Epithelial cell of esophagus (primary cell): ENCODE measurements around the gene KIAA0319L.
"Not testable (repeated sequence)": the region's sequence is repeated elsewhere in the genome, so short reads cannot be mapped to it uniquely, and the experiment has no call there.

Source experiments
- DNase-seq: peaks from one replicate; pipeline ENCODE4 v3.0.0; 2010; ENCODE audit warnings: low read depth
- H3K4me3 ChIP-seq: 2 replicates; pipeline ENCODE4 v1.5.1; 2011; ENCODE audit warnings: mild to moderate bottlenecking, low read length, control low read depth
- TF ChIP-seq, protein P1 (sequence below): IDR thresholded peaks from 2 replicates; pipeline ENCODE4 v1.5.1; 2011; ENCODE audit warnings: low read depth, mild to moderate bottlenecking, low read length, control low read depth, inconsistent platforms; ENCODE audit not compliant: insufficient read depth; ENCODE audit errors: missing control alignments

Gene KIAA0319L

DNA sequence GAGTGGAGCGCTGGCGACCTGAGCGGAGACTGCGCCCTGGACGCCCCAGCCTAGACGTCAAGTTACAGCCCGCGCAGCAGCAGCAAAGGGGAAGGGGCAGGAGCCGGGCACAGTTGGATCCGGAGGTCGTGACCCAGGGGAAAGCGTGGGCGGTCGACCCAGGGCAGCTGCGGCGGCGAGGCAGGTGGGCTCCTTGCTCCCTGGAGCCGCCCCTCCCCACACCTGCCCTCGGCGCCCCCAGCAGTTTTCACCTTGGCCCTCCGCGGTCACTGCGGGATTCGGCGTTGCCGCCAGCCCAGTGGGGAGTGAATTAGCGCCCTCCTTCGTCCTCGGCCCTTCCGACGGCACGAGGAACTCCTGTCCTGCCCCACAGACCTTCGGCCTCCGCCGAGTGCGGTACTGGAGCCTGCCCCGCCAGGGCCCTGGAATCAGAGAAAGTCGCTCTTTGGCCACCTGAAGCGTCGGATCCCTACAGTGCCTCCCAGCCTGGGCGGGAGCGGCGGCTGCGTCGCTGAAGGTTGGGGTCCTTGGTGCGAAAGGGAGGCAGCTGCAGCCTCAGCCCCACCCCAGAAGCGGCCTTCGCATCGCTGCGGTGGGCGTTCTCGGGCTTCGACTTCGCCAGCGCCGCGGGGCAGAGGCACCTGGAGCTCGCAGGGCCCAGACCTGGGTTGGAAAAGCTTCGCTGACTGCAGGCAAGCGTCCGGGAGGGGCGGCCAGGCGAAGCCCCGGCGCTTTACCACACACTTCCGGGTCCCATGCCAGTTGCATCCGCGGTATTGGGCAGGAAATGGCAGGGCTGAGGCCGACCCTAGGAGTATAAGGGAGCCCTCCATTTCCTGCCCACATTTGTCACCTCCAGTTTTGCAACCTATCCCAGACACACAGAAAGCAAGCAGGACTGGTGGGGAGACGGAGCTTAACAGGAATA is 20.1 kb upstream of the KIAA0319L start:
- no peak for DNase-seq
- TF ChIP-seq, protein P1, sequence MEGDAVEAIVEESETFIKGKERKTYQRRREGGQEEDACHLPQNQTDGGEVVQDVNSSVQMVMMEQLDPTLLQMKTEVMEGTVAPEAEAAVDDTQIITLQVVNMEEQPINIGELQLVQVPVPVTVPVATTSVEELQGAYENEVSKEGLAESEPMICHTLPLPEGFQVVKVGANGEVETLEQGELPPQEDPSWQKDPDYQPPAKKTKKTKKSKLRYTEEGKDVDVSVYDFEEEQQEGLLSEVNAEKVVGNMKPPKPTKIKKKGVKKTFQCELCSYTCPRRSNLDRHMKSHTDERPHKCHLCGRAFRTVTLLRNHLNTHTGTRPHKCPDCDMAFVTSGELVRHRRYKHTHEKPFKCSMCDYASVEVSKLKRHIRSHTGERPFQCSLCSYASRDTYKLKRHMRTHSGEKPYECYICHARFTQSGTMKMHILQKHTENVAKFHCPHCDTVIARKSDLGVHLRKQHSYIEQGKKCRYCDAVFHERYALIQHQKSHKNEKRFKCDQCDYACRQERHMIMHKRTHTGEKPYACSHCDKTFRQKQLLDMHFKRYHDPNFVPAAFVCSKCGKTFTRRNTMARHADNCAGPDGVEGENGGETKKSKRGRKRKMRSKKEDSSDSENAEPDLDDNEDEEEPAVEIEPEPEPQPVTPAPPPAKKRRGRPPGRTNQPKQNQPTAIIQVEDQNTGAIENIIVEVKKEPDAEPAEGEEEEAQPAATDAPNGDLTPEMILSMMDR, result no peak
- H3K4me3 ChIP-seq, result no peak overlapping the region

DNA sequence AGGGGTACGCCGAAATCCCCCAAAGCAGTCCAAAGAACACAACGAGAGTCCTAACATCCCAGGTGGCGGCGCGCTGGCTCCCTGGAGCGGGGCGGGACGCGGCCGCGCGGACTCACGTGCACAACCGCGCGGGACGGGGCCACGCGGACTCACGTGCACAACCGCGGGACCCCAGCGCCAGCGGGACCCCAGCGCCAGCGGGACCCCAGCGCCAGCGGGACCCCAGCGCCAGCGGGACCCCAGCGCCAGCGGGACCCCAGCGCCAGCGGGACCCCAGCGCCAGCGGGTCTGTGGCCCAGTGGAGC is 19.5 kb upstream of the KIAA0319L start:
- not testable (repeated sequence) for DNase-seq, H3K4me3 ChIP-seq

DNA sequence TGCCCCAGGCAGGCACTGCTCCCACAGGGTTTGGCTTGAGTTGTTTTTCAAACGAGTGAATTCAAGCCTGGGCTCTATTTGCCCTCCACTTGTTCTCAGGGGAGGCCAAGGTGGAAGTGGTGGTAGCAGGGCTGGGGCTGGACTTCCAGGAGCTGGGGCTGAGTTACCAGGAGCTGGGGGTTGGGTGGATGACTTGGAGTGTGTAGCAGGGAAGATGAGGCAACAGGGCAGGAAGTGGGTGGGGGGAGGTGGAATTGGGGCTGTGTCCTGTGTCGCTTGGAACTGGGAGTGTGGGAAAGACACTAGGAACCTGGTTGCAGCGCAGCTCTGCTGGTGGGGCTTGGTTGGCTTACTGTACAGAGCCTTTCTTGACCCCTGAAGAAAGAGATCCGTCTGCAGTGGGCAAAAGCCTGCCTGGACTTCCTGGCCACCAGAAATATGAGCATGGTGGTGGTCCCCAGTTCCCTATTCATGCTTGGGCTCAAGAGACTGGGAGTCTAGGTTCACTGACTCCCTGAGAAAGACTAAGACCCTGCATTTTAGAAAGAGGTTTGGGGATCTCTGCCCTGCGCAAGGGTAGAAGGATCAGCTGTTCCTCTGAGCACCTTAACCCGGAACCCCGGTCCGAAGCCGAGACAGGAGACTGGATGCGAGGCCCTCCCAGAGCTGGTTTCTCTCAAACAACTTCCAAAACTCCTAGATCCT is 19.0 kb upstream of the KIAA0319L start:
- TF ChIP-seq, protein P1, result no peak
- no peak overlapping the region for H3K4me3 ChIP-seq

DNA sequence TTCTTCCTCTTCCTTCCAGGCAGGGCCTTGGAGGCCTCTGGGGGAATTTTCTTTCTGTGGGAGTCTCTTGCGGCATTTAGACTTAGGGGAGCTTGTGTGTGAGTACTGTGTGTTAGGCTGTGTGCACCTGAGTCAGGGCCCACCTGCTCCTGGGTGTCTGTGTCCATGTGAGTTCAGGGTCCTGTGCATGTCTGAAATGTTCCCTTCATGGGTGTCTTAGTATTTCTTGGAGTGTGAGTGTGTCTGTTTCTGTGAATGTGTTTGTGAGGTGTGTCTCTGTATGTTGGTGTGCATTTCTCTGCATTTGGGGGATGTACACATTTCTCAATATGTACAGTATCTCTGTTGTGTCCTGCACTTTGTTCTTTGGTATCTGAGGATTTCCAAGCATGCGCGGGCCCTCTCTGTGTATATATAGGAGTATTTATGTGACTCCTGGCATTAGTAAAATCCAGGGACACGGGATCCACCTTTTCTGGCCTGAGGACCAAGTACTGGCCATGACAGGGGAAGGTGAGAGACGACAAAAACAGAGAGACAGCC is 18.3 kb upstream of the KIAA0319L start:
- DNase-seq, result no peak
- no peak overlapping the region for H3K4me3 ChIP-seq
- TF ChIP-seq, protein P1, result no peak

More for the DNA sequence above, 19.0 kb upstream of the KIAA0319L start:
- DNase-seq, result no peak

DNA sequence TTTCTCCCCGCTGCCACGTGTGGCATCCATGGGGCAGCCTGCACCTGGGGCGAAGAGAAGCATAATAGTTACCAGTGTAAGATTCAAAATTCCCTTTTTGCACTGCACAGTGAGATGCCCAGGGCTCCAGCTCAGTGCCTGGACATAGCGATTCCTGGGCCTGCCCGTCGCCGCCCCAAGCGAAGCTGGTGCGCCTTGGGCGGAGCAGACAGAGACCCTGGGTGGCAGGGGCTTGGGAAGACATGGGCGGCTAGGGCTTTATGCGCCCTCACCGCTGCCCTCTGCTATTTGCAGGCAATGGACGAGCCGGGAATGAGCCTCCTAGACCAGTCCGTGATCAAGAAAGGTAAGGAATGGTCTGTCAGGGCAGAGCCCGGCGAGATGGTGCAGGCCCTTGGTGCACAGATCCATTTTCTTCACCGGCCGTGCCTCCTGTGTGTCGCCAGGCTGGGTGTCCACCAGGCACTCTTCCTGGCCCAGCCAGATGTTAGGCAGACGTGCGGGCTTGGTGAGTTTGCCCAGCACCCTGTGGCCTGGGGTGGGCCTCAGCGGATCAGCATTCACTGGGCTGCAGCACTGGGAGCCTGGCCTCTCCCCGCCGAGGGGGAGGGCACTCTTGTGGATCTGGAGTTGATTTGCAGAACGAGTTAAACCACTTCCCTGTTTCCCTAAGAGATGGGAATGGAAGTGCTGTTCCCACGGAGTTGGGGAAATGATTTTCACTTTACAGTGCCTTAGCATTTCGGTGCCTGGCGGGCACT is 17.6 kb upstream of the KIAA0319L start:
- DNase-seq, result peak; percentile 60
- TF ChIP-seq, protein P1, result no peak
- no peak overlapping the region for H3K4me3 ChIP-seq

DNA sequence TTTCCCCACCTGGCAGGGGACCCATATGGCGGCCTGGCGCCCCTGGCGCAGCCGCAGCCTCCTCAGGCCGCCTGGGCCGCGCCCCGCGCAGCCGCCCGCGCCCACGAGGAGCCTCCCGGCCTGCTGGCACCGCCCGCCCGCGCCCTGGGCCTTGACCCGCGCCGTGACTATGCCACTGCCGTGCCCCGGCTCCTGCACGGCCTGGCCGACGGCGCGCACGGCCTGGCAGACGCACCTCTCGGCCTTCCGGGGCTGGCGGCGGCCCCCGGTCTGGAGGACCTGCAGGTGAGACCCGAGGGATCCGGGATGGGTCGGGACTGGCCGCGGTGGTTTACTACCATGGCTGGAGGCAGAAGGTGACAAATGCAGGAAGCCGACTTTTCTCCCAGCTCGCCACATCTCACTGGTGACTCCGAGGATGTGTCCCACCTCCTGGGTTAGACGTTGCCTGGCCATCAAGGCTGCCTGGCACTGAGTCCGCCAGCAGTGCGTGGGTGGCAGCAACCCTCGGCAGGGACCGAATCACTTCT is 17.0 kb upstream of the KIAA0319L start:
- DNase-seq, result no peak
- H3K4me3 ChIP-seq, result no peak overlapping the region
- TF ChIP-seq, protein P1, result no peak
